Neural progenitor cell (in vitro differentiated cells): Measurements from ENCODE around the gene ADGRF1. TPM values are rescaled to one million over a fixed set of nuclear protein-coding genes. Genes with fewer than 3 reads are reported as not detected.

Source experiments
- DNase-seq: peaks from one replicate; pipeline ENCODE4 v3.0.0-alpha.2; 2016; ENCODE audit warnings: low spot score
- H2AFZ ChIP-seq: fragments of 200-600 bp; sonication (generic); replicated peaks from 2 replicates; pipeline ENCODE4 v1.6.1; 2016; ENCODE audit warnings: antibody characterized with exemption
- H3F3A ChIP-seq: fragments of 200-600 bp; sonication (generic); 2 replicates; pipeline ENCODE4 v1.6.1; 2016; ENCODE audit warnings: antibody characterized with exemption, low read depth
- H3K27ac ChIP-seq: fragments of 200-600 bp; sonication (generic); 2 replicates; pipeline ENCODE4 v1.5.1; 2016; ENCODE audit warnings: mild to moderate bottlenecking
- H3K27me3 ChIP-seq: fragments of 200-600 bp; sonication (generic); 2 replicates; pipeline ENCODE4 v1.6.1; 2016; ENCODE audit warnings: mild to moderate bottlenecking, moderate library complexity
- H3K36me3 ChIP-seq: fragments of 200-600 bp; sonication (generic); 2 replicates; pipeline ENCODE4 v1.5.1; 2016
- H3K4me1 ChIP-seq: fragments of 200-600 bp; sonication (generic); 2 replicates; pipeline ENCODE4 v1.6.1; 2016; ENCODE audit warnings: mixed run types
- H3K4me2 ChIP-seq: fragments of 200-600 bp; sonication (generic); 2 replicates; pipeline ENCODE4 v1.6.1; 2016
- H3K4me3 ChIP-seq: fragments of 200-600 bp; sonication (generic); 2 replicates; pipeline ENCODE4 v1.5.1; 2016
- H3K79me2 ChIP-seq: fragments of 200-600 bp; sonication (generic); 2 replicates; pipeline ENCODE4 v1.6.1; 2016; ENCODE audit warnings: low read depth
- H3K9ac ChIP-seq: fragments of 200-600 bp; sonication (generic); 2 replicates; pipeline ENCODE4 v1.6.1; 2016
- H3K9me3 ChIP-seq: fragments of 200-600 bp; sonication (generic); 2 replicates; pipeline ENCODE4 v1.5.1; 2016; ENCODE audit warnings: low read depth
- H4K20me1 ChIP-seq: fragments of 200-600 bp; sonication (generic); 2 replicates; pipeline ENCODE4 v1.6.1; 2016; ENCODE audit warnings: low read depth
- H3K27ac Mint-ChIP-seq: 3 replicates; pipeline ENCODE4 v1.8.0; 2021; ENCODE audit warnings: mixed read lengths
- H3K27me3 Mint-ChIP-seq: 2 replicates; pipeline ENCODE4 v1.8.0; 2022; ENCODE audit warnings: low read depth, mild to moderate bottlenecking, inconsistent platforms, moderate library complexity, mixed read lengths; ENCODE audit not compliant: insufficient read depth
- H3K36me3 Mint-ChIP-seq: 3 replicates; pipeline ENCODE4 v1.8.0; 2021; ENCODE audit warnings: mixed read lengths
- H3K4me1 Mint-ChIP-seq: 3 replicates; pipeline ENCODE4 v1.8.0; 2021; ENCODE audit warnings: mixed read lengths
- H3K4me3 Mint-ChIP-seq: 3 replicates; pipeline ENCODE4 v1.8.0; 2021; ENCODE audit warnings: mild to moderate bottlenecking, moderate library complexity, mixed read lengths
- H3K9me3 Mint-ChIP-seq: 3 replicates; pipeline ENCODE4 v1.8.0; 2020; ENCODE audit warnings: mixed read lengths
- EZH2 ChIP-seq: fragments of 200-600 bp; sonication (generic); IDR thresholded peaks from 2 replicates; pipeline ENCODE4 v1.6.1; 2017; ENCODE audit warnings: antibody characterized with exemption, mild to moderate bottlenecking, moderate library complexity
- EZH2phosphoT487 ChIP-seq: fragments of 200-600 bp; sonication (generic); IDR thresholded peaks from 2 replicates; pipeline ENCODE4 v1.6.1; 2017; ENCODE audit warnings: antibody characterized with exemption
- total RNA-seq: library from RNA; depleted of rRNA; stranded (reverse); fragments of >200 nt; gene quantifications from 2 replicates; pipeline ENCODE4 v1.2.3, GENCODE V29; 2015; ENCODE audit warnings: low replicate concordance
- TF ChIP-seq, protein P1 (sequence below): fragments of 200-600 bp; sonication (generic); IDR thresholded peaks from 2 replicates; pipeline ENCODE4 v1.5.1; 2017; ENCODE audit warnings: antibody characterized with exemption, mild to moderate bottlenecking

ADGRF1 gene
- total RNA-seq, 1 donor from 2014 or later: not detected

DNA sequence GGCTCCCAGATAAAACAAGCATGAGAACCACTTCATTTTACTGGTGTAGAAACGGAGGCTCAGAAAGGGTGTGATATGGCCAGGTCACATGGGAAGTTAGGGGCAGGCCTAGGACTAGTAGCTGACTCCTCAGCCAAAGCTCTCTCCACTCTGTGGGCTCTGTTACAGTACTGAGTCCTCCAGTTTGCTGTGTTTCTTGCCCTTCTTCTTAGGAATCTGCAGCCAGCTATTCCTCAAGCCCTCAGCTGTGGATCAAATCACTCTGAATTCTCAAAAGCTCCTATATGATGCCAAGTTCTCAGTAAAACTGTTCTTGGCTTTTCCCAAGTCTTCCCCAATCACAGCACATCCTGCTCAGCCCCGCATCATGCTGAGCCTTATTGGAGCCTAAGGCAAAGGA is 42.5 kb upstream of the ADGRF1 start:
- Histone ChIP-seq H3K36me3 (no peaks in the 10 kb centered on the region), H3K4me1 (no peaks in the 10 kb centered on the region), H3K4me2 (no peak overlapping the region), H3F3A (no peaks in the 10 kb centered on the region), H4K20me1 (no peaks in the 10 kb centered on the region), H3K9ac (no peak overlapping the region), H2AFZ (no peak overlapping the region), H3K27ac (no peak overlapping the region), H3K4me3 (no peak overlapping the region), H3K79me2 (no peaks in the 10 kb centered on the region), H3K9me3 (no peaks in the 10 kb centered on the region), H3K27me3 (no peaks in the 10 kb centered on the region)
- H3K4me1 Mint-ChIP-seq: no peaks in the 10 kb centered on the region
- DNase-seq: no peak
- TF ChIP-seq EZH2 (no peak), EZH2phosphoT487 (no peak)
- TF ChIP-seq, protein P1, sequence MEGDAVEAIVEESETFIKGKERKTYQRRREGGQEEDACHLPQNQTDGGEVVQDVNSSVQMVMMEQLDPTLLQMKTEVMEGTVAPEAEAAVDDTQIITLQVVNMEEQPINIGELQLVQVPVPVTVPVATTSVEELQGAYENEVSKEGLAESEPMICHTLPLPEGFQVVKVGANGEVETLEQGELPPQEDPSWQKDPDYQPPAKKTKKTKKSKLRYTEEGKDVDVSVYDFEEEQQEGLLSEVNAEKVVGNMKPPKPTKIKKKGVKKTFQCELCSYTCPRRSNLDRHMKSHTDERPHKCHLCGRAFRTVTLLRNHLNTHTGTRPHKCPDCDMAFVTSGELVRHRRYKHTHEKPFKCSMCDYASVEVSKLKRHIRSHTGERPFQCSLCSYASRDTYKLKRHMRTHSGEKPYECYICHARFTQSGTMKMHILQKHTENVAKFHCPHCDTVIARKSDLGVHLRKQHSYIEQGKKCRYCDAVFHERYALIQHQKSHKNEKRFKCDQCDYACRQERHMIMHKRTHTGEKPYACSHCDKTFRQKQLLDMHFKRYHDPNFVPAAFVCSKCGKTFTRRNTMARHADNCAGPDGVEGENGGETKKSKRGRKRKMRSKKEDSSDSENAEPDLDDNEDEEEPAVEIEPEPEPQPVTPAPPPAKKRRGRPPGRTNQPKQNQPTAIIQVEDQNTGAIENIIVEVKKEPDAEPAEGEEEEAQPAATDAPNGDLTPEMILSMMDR: no peak
- H3K36me3 Mint-ChIP-seq: no peaks in the 10 kb centered on the region
- no peak overlapping the region for H3K27ac Mint-ChIP-seq
- no peaks in the 10 kb centered on the region for H3K9me3 Mint-ChIP-seq
- H3K4me3 Mint-ChIP-seq: no peak overlapping the region
- peaks cover 3% of the 10 kb centered on the region for H3K27me3 Mint-ChIP-seq

DNA sequence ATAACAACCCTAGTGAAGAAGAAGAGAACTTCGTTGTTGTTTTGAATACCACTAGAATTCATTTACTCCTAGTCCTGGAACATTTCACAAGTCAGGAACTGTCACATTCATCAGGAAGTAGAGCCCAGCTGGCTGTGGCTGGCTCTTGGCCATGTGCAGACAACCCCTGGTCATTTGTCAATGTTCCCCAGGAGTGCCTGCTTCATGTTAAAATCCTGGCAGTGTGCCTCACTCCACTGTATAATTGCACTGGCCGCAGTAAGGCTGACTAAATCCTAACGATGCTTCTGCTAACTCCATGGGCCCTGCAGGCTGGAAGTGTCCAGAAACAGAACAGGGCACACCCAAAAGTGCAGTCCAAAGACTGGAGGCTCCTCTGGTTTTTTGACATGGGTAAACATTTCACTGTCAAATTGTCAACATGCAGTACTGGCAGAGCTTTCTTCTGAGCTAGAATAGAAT is 41.5 kb upstream of the ADGRF1 start:
- Histone ChIP-seq H3K36me3 (no peaks in the 10 kb centered on the region), H2AFZ (no peak overlapping the region), H4K20me1 (no peaks in the 10 kb centered on the region), H3K9me3 (no peaks in the 10 kb centered on the region), H3F3A (no peaks in the 10 kb centered on the region), H3K4me2 (no peak overlapping the region), H3K4me3 (no peak overlapping the region), H3K9ac (no peak overlapping the region), H3K4me1 (no peaks in the 10 kb centered on the region), H3K27ac (no peak overlapping the region), H3K79me2 (no peaks in the 10 kb centered on the region), H3K27me3 (no peaks in the 10 kb centered on the region)
- no peak overlapping the region for H3K4me3 Mint-ChIP-seq
- no peak overlapping the region for H3K27ac Mint-ChIP-seq
- H3K27me3 Mint-ChIP-seq: peaks cover 3% of the 10 kb centered on the region
- no peaks in the 10 kb centered on the region for H3K4me1 Mint-ChIP-seq
- H3K36me3 Mint-ChIP-seq: no peaks in the 10 kb centered on the region
- DNase-seq: no peak
- no peaks in the 10 kb centered on the region for H3K9me3 Mint-ChIP-seq
- TF ChIP-seq EZH2phosphoT487: no peak
- TF ChIP-seq EZH2: no peak
- TF ChIP-seq, protein P1: no peak

DNA sequence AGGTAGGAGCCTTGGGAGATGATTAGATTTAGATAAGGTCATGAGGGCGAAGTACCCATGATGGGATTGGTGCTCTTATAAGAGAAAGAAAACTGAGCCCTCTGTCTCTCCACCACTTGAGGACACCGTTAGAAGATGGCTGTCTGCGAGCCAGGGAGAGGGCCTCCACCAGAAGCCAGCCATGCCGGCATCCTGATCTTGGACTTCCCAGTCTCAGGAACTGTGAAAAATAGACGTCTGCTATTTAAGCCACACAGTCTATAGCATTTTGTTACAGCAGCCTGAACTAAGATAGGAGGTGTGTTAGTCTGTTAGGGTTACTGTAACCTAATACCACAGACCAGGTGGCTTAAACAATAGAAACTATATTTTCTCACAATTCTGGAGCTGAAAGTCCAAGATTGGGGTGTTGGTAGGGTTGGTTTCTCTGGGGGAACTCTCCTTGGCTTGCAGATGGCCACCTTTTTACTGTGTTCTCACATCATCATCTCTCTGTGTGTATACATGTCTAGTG is 38.0 kb upstream of the ADGRF1 start:
- Histone ChIP-seq H3K4me2 (no peak overlapping the region), H3K36me3 (no peaks in the 10 kb centered on the region), H2AFZ (no peak overlapping the region), H3F3A (no peaks in the 10 kb centered on the region), H3K9ac (no peak overlapping the region), H3K4me1 (peaks cover 9% of the 10 kb centered on the region), H3K27ac (no peak overlapping the region), H3K4me3 (no peak overlapping the region), H3K27me3 (no peaks in the 10 kb centered on the region), H3K79me2 (no peaks in the 10 kb centered on the region), H3K9me3 (no peaks in the 10 kb centered on the region), H4K20me1 (no peaks in the 10 kb centered on the region)
- TF ChIP-seq EZH2phosphoT487: no peak
- H3K27me3 Mint-ChIP-seq: peaks cover 4% of the 10 kb centered on the region
- H3K27ac Mint-ChIP-seq: no peak overlapping the region
- no peak for DNase-seq
- H3K4me1 Mint-ChIP-seq: peaks cover 3% of the 10 kb centered on the region
- H3K36me3 Mint-ChIP-seq: no peaks in the 10 kb centered on the region
- H3K4me3 Mint-ChIP-seq: no peak overlapping the region
- no peaks in the 10 kb centered on the region for H3K9me3 Mint-ChIP-seq

DNA sequence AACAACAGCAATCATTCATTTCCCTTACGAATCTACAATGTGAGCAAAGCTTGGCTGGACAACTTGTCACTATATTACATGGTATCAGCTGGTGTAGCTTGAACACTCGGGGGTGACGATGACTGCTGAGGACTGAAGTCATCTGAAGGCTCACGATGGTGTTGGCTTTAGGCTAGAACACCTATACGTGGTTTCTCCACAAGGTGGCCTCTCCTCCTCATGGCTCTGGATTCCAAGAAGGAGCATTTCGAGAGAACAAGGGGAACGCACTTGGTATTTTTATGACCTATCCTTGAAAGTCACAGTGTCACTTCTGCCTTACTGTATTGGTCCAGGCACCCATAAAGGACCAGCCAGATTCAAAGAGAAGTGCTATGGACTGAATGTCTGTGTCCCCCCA is 37.5 kb upstream of the ADGRF1 start:
- Histone ChIP-seq H3K4me2 (no peak overlapping the region), H3K27me3 (no peaks in the 10 kb centered on the region), H4K20me1 (no peaks in the 10 kb centered on the region), H3F3A (no peaks in the 10 kb centered on the region), H3K4me1 (peaks cover 9% of the 10 kb centered on the region), H3K9ac (no peak overlapping the region), H3K9me3 (no peaks in the 10 kb centered on the region), H3K36me3 (no peaks in the 10 kb centered on the region), H3K4me3 (no peak overlapping the region), H3K79me2 (no peaks in the 10 kb centered on the region), H2AFZ (no peak overlapping the region), H3K27ac (no peak overlapping the region)
- TF ChIP-seq, protein P1: peak; percentile 22
- no peak for TF ChIP-seq EZH2
- Mint-ChIP-seq H3K4me1 (peaks cover 3% of the 10 kb centered on the region), H3K27ac (no peak overlapping the region), H3K36me3 (no peaks in the 10 kb centered on the region), H3K27me3 (peaks cover 4% of the 10 kb centered on the region), H3K4me3 (no peak overlapping the region), H3K9me3 (no peaks in the 10 kb centered on the region)
- DNase-seq: no peak
